Heart left ventricle (tissue), 16 donors: Measurements from ENCODE around the gene RPS23. TPM values are rescaled to one million over a fixed set of nuclear protein-coding genes. Genes with fewer than 3 reads are reported as not detected.

ENCODE experiments used
- ATAC-seq, 4 donors: fragments of 200-7000 bp; cut with Tn5 transposase; one replicate each; pipeline ENCODE4 v1.9.1; 2020 to 2022; ENCODE audit warnings: moderate library complexity in 4 of 4, mild to moderate bottlenecking in 3 of 4, moderate number of reproducible peaks in 1 of 4
- DNase-seq, 5 donors: peaks; one replicate each; pipeline ENCODE4 v3.0.0-alpha.2; 2020
- H3K27ac ChIP-seq, 12 donors: fragments of 200-600 bp; sonication (generic) in 4 of 12; one replicate each; pipeline versions ENCODE4 v1.5.0 to v1.8.0; 2016 to 2022; ENCODE audit warnings: mild to moderate bottlenecking in 2 of 12
- H3K27me3 ChIP-seq, 9 donors: fragments of 200-600 bp; sonication (generic) in 2 of 9; one replicate each; pipeline versions ENCODE4 v1.5.1 to v1.8.0; 2016 to 2022; ENCODE audit warnings: mild to moderate bottlenecking in 3 of 9
- H3K36me3 ChIP-seq, 9 donors: fragments of 200-600 bp; sonication (generic) in 2 of 9; one replicate each; pipeline versions ENCODE4 v1.5.0 to v1.8.0; 2018 to 2022; ENCODE audit warnings: mild to moderate bottlenecking in 2 of 9
- H3K4me1 ChIP-seq, 12 donors: fragments of 200-600 bp; sonication (generic) in 4 of 12; one replicate each; pipeline versions ENCODE4 v1.5.0 to v1.8.0; 2016 to 2022; ENCODE audit warnings: mild to moderate bottlenecking in 3 of 12
- H3K4me3 ChIP-seq, 12 donors: fragments of 200-600 bp; sonication (generic) in 4 of 12; one replicate each; pipeline versions ENCODE4 v1.5.0 to v1.8.0; 2017 to 2022; ENCODE audit warnings: mild to moderate bottlenecking in 9 of 12, moderate library complexity in 4 of 12
- H3K9me3 ChIP-seq, 12 donors: fragments of 200-600 bp; sonication (generic) in 4 of 12; one replicate each; pipeline versions ENCODE4 v1.5.0 to v1.8.0; 2016 to 2022; ENCODE audit warnings: mild to moderate bottlenecking in 1 of 12
- CTCF ChIP-seq, 12 donors: fragments of 200-600 bp; sonication (generic) in 4 of 12; IDR thresholded peaks; one replicate each; pipeline versions ENCODE4 v1.5.0 to v1.8.0; 2018 to 2022; ENCODE audit warnings: antibody characterized with exemption in 12 of 12, mild to moderate bottlenecking in 5 of 12
- POLR2A ChIP-seq, 2 donors: fragments of 450-650 bp; IDR thresholded peaks; one replicate each; pipeline ENCODE4 v1.6.1; 2017; ENCODE audit warnings: antibody characterized with exemption in 2 of 2, mild to moderate bottlenecking in 2 of 2, moderate library complexity in 2 of 2
- WGBS, 4 donors: extraction: QIAGEN DNeasy Blood & Tissue Kit in 2 of 4; methylation state at CpG; one replicate each; pipeline versions ENCODE4 v1.1.5 to v1.1.7; 2013 to 2018; 5-methylcytosine and 5-hydroxymethylcytosine counted together
- intact Hi-C, 10 donors: fragments of 100-400 bp; cut with DNase I; formaldehyde crosslinking; loops; one replicate each; pipeline versions ENCODE4 v1.11.1 to v1.14.2; 2022
- long read RNA-seq, 3 donors: library from polyadenylated mRNA; unstranded; transcript quantifications; one replicate each; pipeline ENCODE4 v2.0.0, GENCODE V29; 2020 to 2021
- polyA plus RNA-seq, 2 donors: library from polyadenylated mRNA; stranded (reverse); fragments of 200-250 nt; gene quantifications; one replicate each; pipeline ENCODE4 v1.2.3, GENCODE V29; 2013
- total RNA-seq, 9 donors: library from RNA; depleted of rRNA in 2 of 9; stranded (reverse); fragments of >200 nt in 2 of 9; fragmentation: NEBNext Ultra II Directional in 3 of 9; extraction: Animal tissue kit (Norgen Biotek cat#: 25700) in 3 of 9; gene quantifications; one replicate each; pipeline versions ENCODE4 v1.1.0 to v1.2.4, GENCODE V29; 2016 to 2023
- donor health status: ischemic (EF 13 %, LVEDD 7.1; RV severe dilation, severe dysfunction).
- donor health status: healthy with polysubstance abuse.
- donor health status: DM: no; HTN: yes; CAD: no.
- donor health status: DM: no; HTN: no; CAD: no.
- donor health status: ischemic (EF 25% LVEDD 6.9; RV normal size, moderate dysfunction).
- donor health status: ischemic (EF 25% LVEDD 5.7; RV mildly dilated, moderate dysfunction).
- donor health status: healthy.
- donor health status: DM: yes; HTN: yes; CAD: no.
- donor health status: ischemic (EF 35%, LVEDD 5.7; RV mildly dilated, moderate dysfunction).
- donor health status: nonischemic (EF 11% LVEDD 7.7; RV severe dilation, severe dysfunction).
- donor health status: DM: yes; HTN: yes; CAD: no.
- donor health status: PGD.
- donor health status: ischemic (EF 29% LVEDD 5.4; RV normal size, mild dysfunction).
- donor health status: nonischemic (EF 23%, LVEDD 6.1; RV moderate dilation, normal function).

RPS23 gene
- total RNA-seq (1,000 to 10,000 TPM in 7 of 9 donors, 100 to 1,000 TPM in 2; 969 to 1,672 (median 1,220) TPM), polyA plus RNA-seq (1,000 to 10,000 TPM; 1,640 to 2,612 TPM)
- long read RNA-seq, donor 1, transcript RPS23-201 (4 exons, 3,437 nt) = major isoform, 109 of 129 reads
- long read RNA-seq, donor 1, transcript RPS23-203 (3 exons, 576 nt) = minor isoform, 7 of 129 reads
- long read RNA-seq, donor 1, partial matches to known transcripts = 0 of 129 reads
- long read RNA-seq, donor 1, other reads (novel, unspliced or antisense) = 13 of 129 reads
- long read RNA-seq, donor 2, transcript RPS23-203 (3 exons, 576 nt) = minor isoform, 5 of 179 reads
- long read RNA-seq, donor 2, transcript RPS23-201 (4 exons, 3,437 nt) = major isoform, 154 of 179 reads
- long read RNA-seq, donor 2, partial matches to known transcripts = 1 of 179 reads
- long read RNA-seq, donor 2, other reads (novel, unspliced or antisense) = 19 of 179 reads
- long read RNA-seq, donor 3, transcript RPS23-201 (4 exons, 3,437 nt) = major isoform, 131 of 154 reads
- long read RNA-seq, donor 3, transcript RPS23-203 (3 exons, 576 nt) = minor isoform, 8 of 154 reads
- long read RNA-seq, donor 3, partial matches to known transcripts = 0 of 154 reads
- long read RNA-seq, donor 3, other reads (novel, unspliced or antisense) = 15 of 154 reads

DNA sequence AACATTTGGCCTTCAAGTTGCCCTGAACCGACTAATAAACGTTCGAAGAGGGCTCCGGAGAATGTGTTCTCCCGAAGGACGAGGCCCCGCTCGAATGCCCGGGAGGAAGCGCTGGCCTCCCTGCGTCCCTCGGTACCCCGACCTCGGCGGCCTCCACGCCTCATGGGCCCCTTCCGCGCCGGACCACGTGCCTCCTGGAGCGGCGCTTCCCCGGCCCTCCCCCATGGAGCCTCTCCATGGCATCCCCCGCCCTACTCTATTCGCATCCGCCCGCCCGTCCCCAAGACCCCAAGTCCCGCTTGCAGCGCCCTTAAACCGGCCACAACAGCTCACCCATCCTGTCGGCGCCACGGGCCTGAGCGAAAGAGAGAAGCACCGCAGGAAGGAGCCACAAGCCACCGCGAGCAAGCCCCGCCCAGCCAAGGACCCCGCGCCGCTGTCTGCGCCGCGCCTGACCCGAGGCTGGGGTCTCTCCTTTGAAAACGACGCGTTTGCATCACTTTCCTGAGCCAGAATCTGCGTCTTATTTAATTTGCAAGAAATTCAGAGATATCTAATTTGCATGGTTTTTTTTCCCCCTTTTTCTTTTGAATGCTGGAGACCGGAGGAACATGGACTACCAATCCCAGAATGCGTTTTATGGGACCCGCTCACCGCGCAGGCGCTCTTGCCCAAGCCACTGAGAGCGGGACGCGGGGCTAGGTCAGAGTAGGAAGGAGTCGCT is at the start of gene RPS23:
Gene RPS23, minus strand, starts transcription at position 368 of the 724 bp plus-strand sequence. Its CDS starts 31 bp downstream, at position 337.
- 0 to 2% (median 0%) methylated on average over 55 to 60 of the region's 60 CpGs for WGBS, 4 donors
- no peaks in the 10 kb centered on the region for H3K27me3 ChIP-seq
- ATAC-seq (peak; percentile 96 to 98 (median 96)), DNase-seq (peak; percentile 90 to 95 (median 93))
- H3K9me3 ChIP-seq = no peaks in the 10 kb centered on the region
- H3K36me3 ChIP-seq = peaks cover 5 to 38% (median 32%) of the 10 kb centered on the region in 9 donors
- intact Hi-C loops = loop anchor here in 1 of 10 donors (5.0 kb wide), 1 partner anchor 306 kb away; the partner anchor contains the start of gene ATG10
- H3K4me1 ChIP-seq = peaks cover 0 to 29% (median 14%) of the 10 kb centered on the region in 12 donors
- peak within 1 kb of the TSS; percentile 64 to 99 (median 87) for H3K4me3 ChIP-seq
- TF ChIP-seq POLR2A (IDR thresholded peaks at IDR 0.05) (peak in 1 of 2 donors; percentile 73), CTCF (IDR thresholded peaks at IDR 0.05) (no peak)
- H3K27ac ChIP-seq = peak within 1 kb of the TSS; percentile 75 to 92 (median 90)

DNA sequence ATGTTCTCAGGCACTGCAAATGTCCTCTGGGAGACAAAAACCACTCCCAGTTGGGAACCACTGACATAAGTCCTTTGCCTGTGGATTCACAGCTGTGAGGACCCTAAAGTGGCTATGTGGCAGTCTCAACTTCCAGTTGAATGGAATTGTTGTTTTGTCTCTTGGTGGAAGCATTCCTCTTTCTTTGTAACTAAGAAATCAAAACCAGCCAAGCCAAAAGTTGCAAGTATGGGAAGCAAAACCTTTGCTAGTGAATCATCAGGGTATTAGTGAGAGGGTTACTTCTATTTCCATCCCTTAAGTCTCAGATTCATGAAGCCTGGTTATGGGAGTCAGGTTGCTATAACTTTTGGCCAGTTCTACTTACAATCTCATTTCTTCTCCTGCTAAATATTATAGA is 49.8 kb upstream of the RPS23 start:
- Histone ChIP-seq H3K4me3 (no peak overlapping the region), H3K4me1 (peaks cover 0 to 29% (median 0%) of the 10 kb centered on the region in 12 donors), H3K9me3 (no peaks in the 10 kb centered on the region), H3K27ac (no peak overlapping the region), H3K36me3 (no peaks in the 10 kb centered on the region), H3K27me3 (no peaks in the 10 kb centered on the region)
- intact Hi-C loops = no loop called here
- no peak for ATAC-seq
- no peak for TF ChIP-seq CTCF (IDR thresholded peaks at IDR 0.05)
- TF ChIP-seq POLR2A (IDR thresholded peaks at IDR 0.05) = no peak
- DNase-seq = no peak

DNA sequence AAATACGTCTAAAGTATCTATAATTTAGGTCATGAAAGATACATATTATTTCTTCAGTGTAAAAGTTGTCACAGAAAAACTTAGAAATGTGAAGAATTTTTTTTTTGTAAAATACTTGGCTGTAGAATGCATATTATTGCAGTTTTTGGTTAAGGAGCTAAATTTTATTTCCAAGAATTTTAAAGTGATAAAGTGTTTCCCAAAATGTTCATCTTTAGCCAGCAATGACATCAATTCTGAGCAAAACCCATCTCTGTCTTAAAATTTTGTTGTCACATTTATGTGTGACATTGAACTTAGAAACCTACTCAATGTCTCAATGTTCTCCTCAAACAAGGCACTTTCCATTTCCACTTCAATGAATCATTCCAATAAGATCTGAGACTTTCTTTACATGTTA is 47.8 kb upstream of the RPS23 start:
- Histone ChIP-seq H3K4me3 (no peak overlapping the region), H3K4me1 (peaks cover 0 to 10% (median 0%) of the 10 kb centered on the region in 12 donors), H3K27ac (no peak overlapping the region), H3K9me3 (no peaks in the 10 kb centered on the region), H3K36me3 (no peaks in the 10 kb centered on the region), H3K27me3 (no peaks in the 10 kb centered on the region)
- intact Hi-C loops = no loop called here
- ATAC-seq (no peak), DNase-seq (no peak)
- WGBS, 4 donors = 66 to 77% (median 73%) methylated on average over 1 of the region's 1 CpG
- TF ChIP-seq CTCF (IDR thresholded peaks at IDR 0.05) (no peak), POLR2A (IDR thresholded peaks at IDR 0.05) (no peak)

DNA sequence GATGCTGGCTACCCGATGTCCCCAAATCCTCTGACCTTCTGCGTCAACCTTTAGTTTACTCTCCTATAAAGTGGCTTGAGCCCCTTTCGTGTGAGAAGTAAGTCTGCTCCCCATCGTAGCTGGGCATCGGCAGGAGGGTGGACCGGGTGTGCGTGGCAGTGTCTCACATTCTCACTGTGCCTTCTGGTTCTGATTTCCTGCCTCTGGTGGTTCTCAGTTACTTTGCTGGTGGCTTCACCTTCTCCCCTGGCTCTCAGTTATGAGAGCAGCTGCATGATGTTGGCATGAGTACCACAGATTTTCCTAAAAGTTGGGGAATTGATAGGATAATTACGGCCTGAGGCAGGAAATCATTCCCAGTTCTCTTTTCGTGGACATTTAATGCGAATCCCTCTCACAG is 47.0 kb upstream of the RPS23 start:
- no peak for ATAC-seq
- intact Hi-C loops = no loop called here
- DNase-seq = no peak
- H3K4me3 ChIP-seq = no peak overlapping the region
- H3K9me3 ChIP-seq = no peaks in the 10 kb centered on the region
- H3K36me3 ChIP-seq = no peaks in the 10 kb centered on the region
- H3K4me1 ChIP-seq = peaks cover 0 to 2% (median 0%) of the 10 kb centered on the region in 12 donors
- 88 to 92% (median 91%) methylated on average over 10 of the region's 10 CpGs for WGBS, 4 donors
- TF ChIP-seq POLR2A (IDR thresholded peaks at IDR 0.05) (no peak), CTCF (IDR thresholded peaks at IDR 0.05) (no peak)
- H3K27ac ChIP-seq = no peak overlapping the region
- no peaks in the 10 kb centered on the region for H3K27me3 ChIP-seq
